OCI-LY3 (cell line): ENCODE data around the gene NUDT21.
"Not testable (repeated sequence)": the region's sequence is repeated elsewhere in the genome, so short reads cannot be mapped to it uniquely, and the experiment has no call there.

Source experiments
- H2AFZ ChIP-seq: fragments of 200-600, 300-600 bp; shearing (Covaris generic); 2 replicates; pipeline ENCODE4 v1.6.0; 2014; ENCODE audit warnings: antibody characterized with exemption, low read depth, low read length
- H3K27ac ChIP-seq: fragments of 200-600, 300-600 bp; sonication (generic); 2 replicates; pipeline ENCODE4 v1.5.1; 2014; ENCODE audit warnings: mild to moderate bottlenecking, low read length, moderate library complexity, mixed read lengths
- H3K27me3 ChIP-seq: fragments of 200-600, 300-600 bp; sonication (generic); 2 replicates; pipeline ENCODE4 v1.6.1; 2014; ENCODE audit warnings: low read depth, low read length, mixed read lengths
- H3K36me3 ChIP-seq: fragments of 200-600, 300-600 bp; sonication (generic); replicated peaks from 2 replicates; pipeline ENCODE3; 2014; ENCODE audit warnings: low read depth, low read length, mixed read lengths
- H3K4me1 ChIP-seq: fragments of 300-600, 200-600 bp; sonication (generic); 2 replicates; pipeline ENCODE4 v1.6.1; 2014; ENCODE audit warnings: low read length, mixed read lengths
- H3K4me2 ChIP-seq: fragments of 200-600, 300-600 bp; sonication (generic); 2 replicates; pipeline ENCODE4 v1.6.1; 2014; ENCODE audit warnings: low read length, mixed read lengths
- H3K4me3 ChIP-seq: fragments of 300-600, 200-600 bp; sonication (generic); 2 replicates; pipeline ENCODE4 v1.5.1; 2014; ENCODE audit warnings: antibody characterized with exemption, mild to moderate bottlenecking, low read length, moderate library complexity
- H3K79me2 ChIP-seq: fragments of 300-600, 200-600 bp; shearing (Covaris generic); 2 replicates; pipeline ENCODE4 v1.6.1; 2014; ENCODE audit warnings: mild to moderate bottlenecking, low read length, mixed read lengths
- H3K9ac ChIP-seq: fragments of 300-600, 200-600 bp; shearing (Covaris generic); 2 replicates; pipeline ENCODE4 v1.6.0; 2014; ENCODE audit warnings: mild to moderate bottlenecking, low read length, moderate library complexity
- H3K9me3 ChIP-seq: fragments of 200-600, 300-600 bp; shearing (Covaris generic); 2 replicates; pipeline ENCODE4 v1.6.1; 2014; ENCODE audit warnings: low read length, mixed read lengths; ENCODE audit not compliant: insufficient read depth
- H4K20me1 ChIP-seq: fragments of 200-600, 300-600 bp; sonication (generic); 2 replicates; pipeline ENCODE4 v1.6.1; 2016; ENCODE audit warnings: low read length, mixed read lengths; ENCODE audit not compliant: insufficient read depth
- CTCF ChIP-seq: fragments of 200-600, 300-600 bp; sonication (generic); IDR thresholded peaks from 2 replicates; pipeline ENCODE4 v1.5.1; 2014; ENCODE audit warnings: antibody characterized with exemption, low read length, low read depth
- EZH2phosphoT487 ChIP-seq: fragments of 200-600 bp; shearing (Covaris generic); IDR thresholded peaks from 2 replicates; pipeline ENCODE4 v1.6.1; 2018; ENCODE audit warnings: antibody characterized with exemption, mixed run types, low read depth

NUDT21 gene

GRCh38 chr16:56382901-56383355, 68.2 kb downstream of the NUDT21 start:
- H3K27me3 ChIP-seq = no peaks in the 10 kb centered on the region
- TF ChIP-seq EZH2phosphoT487 = no peak
- peaks cover 4% of the 10 kb centered on the region; the same call in 1 of the 2 replicates for H3K79me2 ChIP-seq
- peaks cover 7% of the 10 kb centered on the region; the same call in 1 of the 2 replicates for H3K9me3 ChIP-seq
- H2AFZ ChIP-seq = no peak overlapping the region
- no peak overlapping the region for H3K9ac ChIP-seq
- H3K27ac ChIP-seq = no peak overlapping the region
- H3K4me2 ChIP-seq = no peak overlapping the region
- peaks cover 15% of the 10 kb centered on the region for H4K20me1 ChIP-seq
- no peak overlapping the region for H3K4me3 ChIP-seq
- no peaks in the 10 kb centered on the region for H3K4me1 ChIP-seq
- H3K36me3 ChIP-seq = peaks cover 63% of the 10 kb centered on the region

GRCh38 chr16:56382459-56382858, 68.7 kb downstream of the NUDT21 start:
- no peak overlapping the region for H3K4me2 ChIP-seq
- H3K4me3 ChIP-seq = no peak overlapping the region
- H3K27ac ChIP-seq = no peak overlapping the region
- TF ChIP-seq CTCF = no peak
- no peak for TF ChIP-seq EZH2phosphoT487
- no peaks in the 10 kb centered on the region for H3K4me1 ChIP-seq
- peaks cover 7% of the 10 kb centered on the region; the same call in 1 of the 2 replicates for H3K9me3 ChIP-seq
- no peaks in the 10 kb centered on the region for H3K27me3 ChIP-seq
- H2AFZ ChIP-seq = no peak overlapping the region
- H4K20me1 ChIP-seq = peaks cover 19% of the 10 kb centered on the region
- peaks cover 6% of the 10 kb centered on the region; the same call in 1 of the 2 replicates for H3K79me2 ChIP-seq
- no peak overlapping the region for H3K9ac ChIP-seq
- H3K36me3 ChIP-seq = peaks cover 60% of the 10 kb centered on the region

GRCh38 chr16:56380778-56381485, 70.2 kb downstream of the NUDT21 start:
- H3K27ac ChIP-seq, H3K4me3 ChIP-seq, H2AFZ ChIP-seq, H3K9ac ChIP-seq, H3K27me3 ChIP-seq, H3K4me1 ChIP-seq, H3K4me2 ChIP-seq, H3K9me3 ChIP-seq: not testable (repeated sequence)
- H3K36me3 ChIP-seq = peaks cover 50% of the 10 kb centered on the region
- peaks cover 21% of the 10 kb centered on the region for H3K79me2 ChIP-seq
- H4K20me1 ChIP-seq = peaks cover 23% of the 10 kb centered on the region
